ENCODE measurements around the gene MRNIP. TPM values are rescaled to one million over a fixed set of nuclear protein-coding genes. Genes with fewer than 3 reads are reported as not detected.
"Not testable (repeated sequence)": the region's sequence is repeated elsewhere in the genome, so short reads cannot be mapped to it uniquely, and the experiment has no call there.

Gene MRNIP
- total RNA-seq, 4 donors from 2014 or later = 13.7 to 44.9 (median 26.5) TPM

DNA sequence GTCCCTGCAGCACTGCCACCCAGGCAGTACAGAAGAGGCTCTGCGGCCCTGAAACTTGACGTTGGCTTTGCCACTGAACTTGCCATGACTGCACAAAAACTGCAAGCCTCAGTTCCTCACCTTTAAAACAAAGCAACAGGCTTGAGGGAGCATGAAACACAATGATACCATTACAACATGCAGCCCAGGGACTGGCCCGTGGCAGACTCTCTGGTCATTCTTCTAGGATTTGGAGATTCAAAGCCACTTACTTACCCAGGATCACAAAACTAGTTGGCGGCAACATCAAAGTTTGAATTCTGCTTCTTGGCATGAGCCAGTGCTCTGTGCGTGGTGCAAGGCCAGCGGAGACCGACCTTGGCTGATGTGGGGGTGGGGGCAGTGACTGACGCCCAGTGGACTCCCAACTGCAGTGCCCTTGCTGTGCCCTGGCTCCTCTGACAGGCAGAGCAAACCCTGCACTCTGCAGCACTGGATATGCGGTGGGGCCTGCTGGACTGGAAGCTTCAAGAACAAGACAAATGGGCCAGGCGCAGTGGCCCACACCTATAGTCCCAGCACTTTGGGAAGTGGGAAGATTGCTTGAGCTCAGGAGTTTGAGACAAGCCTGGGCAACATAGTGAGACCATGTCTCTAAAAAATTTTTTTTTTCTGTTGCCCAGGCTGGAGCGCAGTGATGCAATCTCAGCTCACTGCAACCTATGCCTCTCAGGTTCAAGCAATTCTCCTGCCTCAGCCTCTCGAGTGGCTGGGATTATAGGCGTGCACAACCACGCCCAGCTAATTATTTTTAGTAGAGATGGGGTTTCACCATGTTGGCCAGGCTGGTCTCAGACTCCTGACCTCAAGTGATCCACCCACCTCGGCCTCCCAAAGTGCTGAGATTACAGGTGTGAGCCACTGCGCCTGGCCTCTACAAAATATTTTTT, 19.0 kb downstream of the MRNIP start:
- TF ChIP-seq POLR2A (IDR thresholded peaks at IDR 0.05) = no peak
- TF ChIP-seq, protein P1, sequence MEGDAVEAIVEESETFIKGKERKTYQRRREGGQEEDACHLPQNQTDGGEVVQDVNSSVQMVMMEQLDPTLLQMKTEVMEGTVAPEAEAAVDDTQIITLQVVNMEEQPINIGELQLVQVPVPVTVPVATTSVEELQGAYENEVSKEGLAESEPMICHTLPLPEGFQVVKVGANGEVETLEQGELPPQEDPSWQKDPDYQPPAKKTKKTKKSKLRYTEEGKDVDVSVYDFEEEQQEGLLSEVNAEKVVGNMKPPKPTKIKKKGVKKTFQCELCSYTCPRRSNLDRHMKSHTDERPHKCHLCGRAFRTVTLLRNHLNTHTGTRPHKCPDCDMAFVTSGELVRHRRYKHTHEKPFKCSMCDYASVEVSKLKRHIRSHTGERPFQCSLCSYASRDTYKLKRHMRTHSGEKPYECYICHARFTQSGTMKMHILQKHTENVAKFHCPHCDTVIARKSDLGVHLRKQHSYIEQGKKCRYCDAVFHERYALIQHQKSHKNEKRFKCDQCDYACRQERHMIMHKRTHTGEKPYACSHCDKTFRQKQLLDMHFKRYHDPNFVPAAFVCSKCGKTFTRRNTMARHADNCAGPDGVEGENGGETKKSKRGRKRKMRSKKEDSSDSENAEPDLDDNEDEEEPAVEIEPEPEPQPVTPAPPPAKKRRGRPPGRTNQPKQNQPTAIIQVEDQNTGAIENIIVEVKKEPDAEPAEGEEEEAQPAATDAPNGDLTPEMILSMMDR (IDR thresholded peaks at IDR 0.05) = no peak
- intact Hi-C loops (cut with DNase I; ENCODE audit: low total_unique reads) = no loop called here
- DNase-seq (ENCODE audit: low spot score in 2 of 2) = no peak
- H3K4me3 ChIP-seq (ENCODE audit: low read depth, poor library complexity, severe bottlenecking) = no peak overlapping the region
- 76 to 87% methylated on average over 14 to 16 of the region's 16 CpGs for WGBS, 2 donors

DNA sequence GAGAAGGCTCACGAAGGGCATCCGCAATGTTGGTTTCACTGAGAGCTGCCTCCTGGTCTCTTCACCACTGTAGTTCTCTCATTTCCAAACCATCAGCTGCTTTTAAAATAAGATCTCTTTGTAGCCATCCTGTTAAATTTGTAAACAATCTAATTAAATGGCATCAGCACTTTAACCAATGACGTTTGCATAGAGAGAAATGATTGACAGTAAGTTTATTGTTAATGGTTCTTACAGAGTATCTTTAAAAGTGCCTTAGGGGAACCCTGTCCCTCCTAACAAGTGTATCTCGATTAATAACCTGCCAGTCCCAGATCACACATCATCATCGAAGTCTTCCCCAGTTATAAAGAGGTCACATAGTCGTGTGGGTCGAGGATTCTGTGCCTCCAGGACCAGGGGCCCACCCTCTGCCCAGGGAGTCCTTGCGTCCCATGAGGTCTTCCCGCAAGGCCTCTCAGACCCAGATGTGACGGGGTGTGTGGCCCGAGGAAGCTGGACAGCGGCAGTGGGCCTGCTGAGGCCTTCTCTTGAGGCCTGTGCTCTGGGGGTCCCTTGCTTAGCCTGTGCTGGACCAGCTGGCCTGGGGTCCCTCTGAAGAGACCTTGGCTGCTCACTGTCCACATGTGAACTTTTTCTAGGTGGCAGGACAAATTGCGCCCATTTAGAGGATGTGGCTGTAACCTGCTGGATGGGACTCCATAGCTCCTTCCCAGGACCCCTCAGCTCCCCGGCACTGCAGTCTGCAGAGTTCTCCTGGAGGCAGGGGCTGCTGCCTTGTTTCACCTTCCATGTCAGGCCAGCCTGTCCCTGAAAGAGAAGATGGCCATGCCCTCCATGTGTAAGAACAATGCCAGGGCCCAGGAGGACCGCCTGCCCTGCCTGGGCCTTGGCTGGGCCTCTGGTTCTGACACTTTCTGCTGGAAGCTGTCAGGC, 21.3 kb downstream of the MRNIP start:
- no peak overlapping the region for H3K4me3 ChIP-seq (ENCODE audit: low read depth, poor library complexity, severe bottlenecking)
- no peak for DNase-seq (ENCODE audit: low spot score in 2 of 2)
- intact Hi-C loops (cut with DNase I; ENCODE audit: low total_unique reads) = no loop called here
- 83 to 89% methylated on average over 14 to 15 of the region's 15 CpGs for WGBS, 2 donors
- no peak for TF ChIP-seq POLR2A (IDR thresholded peaks at IDR 0.05)
- TF ChIP-seq, protein P1 (IDR thresholded peaks at IDR 0.05) = no peak

DNA sequence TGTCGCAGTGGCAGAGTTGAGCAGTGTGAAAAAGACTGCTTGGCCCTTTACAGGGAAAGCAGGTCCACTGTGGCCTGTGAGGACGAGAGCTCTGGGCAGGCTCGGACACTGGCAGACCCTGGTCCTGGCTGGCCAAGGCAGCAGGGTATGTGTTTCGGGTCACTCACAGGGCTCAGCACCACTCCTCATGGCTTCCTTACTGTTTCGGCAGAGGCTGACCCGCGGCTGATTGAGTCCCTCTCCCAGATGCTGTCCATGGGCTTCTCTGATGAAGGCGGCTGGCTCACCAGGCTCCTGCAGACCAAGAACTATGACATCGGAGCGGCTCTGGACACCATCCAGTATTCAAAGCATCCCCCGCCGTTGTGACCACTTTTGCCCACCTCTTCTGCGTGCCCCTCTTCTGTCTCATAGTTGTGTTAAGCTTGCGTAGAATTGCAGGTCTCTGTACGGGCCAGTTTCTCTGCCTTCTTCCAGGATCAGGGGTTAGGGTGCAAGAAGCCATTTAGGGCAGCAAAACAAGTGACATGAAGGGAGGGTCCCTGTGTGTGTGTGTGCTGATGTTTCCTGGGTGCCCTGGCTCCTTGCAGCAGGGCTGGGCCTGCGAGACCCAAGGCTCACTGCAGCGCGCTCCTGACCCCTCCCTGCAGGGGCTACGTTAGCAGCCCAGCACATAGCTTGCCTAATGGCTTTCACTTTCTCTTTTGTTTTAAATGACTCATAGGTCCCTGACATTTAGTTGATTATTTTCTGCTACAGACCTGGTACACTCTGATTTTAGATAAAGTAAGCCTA, 22.2 kb downstream of the MRNIP start:
- 83 to 84% methylated on average over 18 to 19 of the region's 19 CpGs for WGBS, 2 donors
- no peak for TF ChIP-seq POLR2A (IDR thresholded peaks at IDR 0.05)
- intact Hi-C loops (cut with DNase I; ENCODE audit: low total_unique reads) = no loop called here
- no peak for DNase-seq (ENCODE audit: low spot score in 2 of 2)
- H3K4me3 ChIP-seq (ENCODE audit: low read depth, poor library complexity, severe bottlenecking) = no peak overlapping the region

DNA sequence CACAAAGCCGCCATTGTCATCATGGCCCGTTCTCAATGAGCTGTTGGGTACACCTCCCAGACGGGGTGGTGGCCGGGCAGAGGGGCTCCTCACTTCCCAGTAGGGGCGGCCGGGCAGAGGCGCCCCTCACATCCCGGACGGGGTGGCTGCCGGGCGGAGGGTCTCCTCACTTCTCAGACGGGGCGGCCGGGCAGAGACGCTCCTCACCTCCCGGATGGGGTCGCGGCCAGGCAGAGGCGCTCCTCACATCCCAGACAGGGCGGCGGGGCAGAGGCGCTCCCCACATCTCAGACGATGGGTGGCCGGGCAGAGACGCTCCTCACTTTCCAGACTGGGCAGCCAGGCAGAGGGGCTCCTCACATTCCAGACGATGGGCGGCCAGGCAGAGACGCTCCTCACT, 23.7 kb downstream of the MRNIP start:
- H3K4me3 ChIP-seq (ENCODE audit: low read depth, poor library complexity, severe bottlenecking); intact Hi-C loops (cut with DNase I; ENCODE audit: low total_unique reads); DNase-seq (ENCODE audit: low spot score in 2 of 2): not testable (repeated sequence)
- WGBS, 2 donors = 97 to 98% methylated on average over 6 to 26 of the region's 28 CpGs

DNA sequence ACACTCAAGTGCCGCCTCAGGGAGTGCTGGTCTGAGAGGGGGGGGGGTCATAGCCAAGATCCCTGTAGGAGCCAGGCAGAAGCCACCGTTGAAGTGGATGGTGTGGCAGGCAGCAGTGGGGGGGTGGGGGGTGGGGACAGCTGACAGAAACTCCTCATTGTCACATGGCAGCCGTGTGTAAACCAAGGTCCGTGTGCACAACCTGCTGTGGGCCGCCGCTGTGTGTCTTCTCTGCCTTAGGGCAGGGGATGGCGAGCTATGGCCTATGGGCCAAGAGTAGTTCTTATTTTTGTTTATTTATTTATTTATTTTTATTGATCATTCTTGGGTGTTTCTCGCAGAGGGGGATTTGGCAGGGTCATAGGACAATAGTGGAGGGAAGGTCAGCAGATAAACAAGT, 24.5 kb downstream of the MRNIP start:
- H3K4me3 ChIP-seq (ENCODE audit: low read depth, poor library complexity, severe bottlenecking) = no peak overlapping the region
- TF ChIP-seq, protein P1 (IDR thresholded peaks at IDR 0.05) = no peak
- TF ChIP-seq POLR2A (IDR thresholded peaks at IDR 0.05) = no peak
- WGBS, 2 donors = 80 to 83% methylated on average over 8 of the region's 8 CpGs
- DNase-seq (ENCODE audit: low spot score in 2 of 2) = no peak
- intact Hi-C loops (cut with DNase I; ENCODE audit: low total_unique reads) = no loop called here

DNA sequence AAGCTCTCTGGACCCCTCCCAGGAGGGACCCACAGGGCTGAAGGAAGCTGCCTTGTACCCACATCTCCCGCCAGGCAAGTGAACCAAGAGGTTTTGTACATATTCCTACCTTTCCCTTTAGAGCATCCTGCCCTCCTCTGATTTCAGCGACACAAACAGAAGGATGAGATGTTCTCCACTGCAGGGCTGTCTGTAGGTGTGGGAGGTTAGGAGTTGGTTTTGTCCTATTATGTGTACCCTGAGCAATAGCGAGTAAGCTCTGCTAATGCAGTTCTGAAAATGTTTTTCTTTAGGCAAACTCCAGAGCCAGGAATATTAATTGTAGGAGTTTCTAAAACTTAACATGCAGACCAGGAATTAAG, 24.9 kb downstream of the MRNIP start:
- no peak for DNase-seq (ENCODE audit: low spot score in 2 of 2)
- WGBS, 2 donors = 93 to 98% methylated on average over 3 of the region's 3 CpGs
- intact Hi-C loops (cut with DNase I; ENCODE audit: low total_unique reads) = no loop called here
- no peak for TF ChIP-seq POLR2A (IDR thresholded peaks at IDR 0.05)
- TF ChIP-seq, protein P1 (IDR thresholded peaks at IDR 0.05) = no peak
- H3K4me3 ChIP-seq (ENCODE audit: low read depth, poor library complexity, severe bottlenecking) = no peak overlapping the region

Measured in lower leg skin (tissue), 4 donors.